Adrenal gland (tissue), 5 donors: ENCODE measurements around the gene SLC5A9.
"Not testable (repeated sequence)": the region's sequence is repeated elsewhere in the genome, so short reads cannot be mapped to it uniquely, and the experiment has no call there.

Experiments used
- POLR2A ChIP-seq, 2 donors: fragments of 450-650 bp; IDR thresholded peaks; one replicate each; pipeline ENCODE4 v1.6.1; 2017; ENCODE audit warnings: antibody characterized with exemption in 2 of 2, mild to moderate bottlenecking in 2 of 2, moderate library complexity in 1 of 2
- TF ChIP-seq, protein P1 (sequence below), 6 experiments: fragments of 450-650 bp in 4 of 6; fragments of 200-600 bp in 2 of 6; sonication (generic) in 1 of 6; IDR thresholded peaks; 1 replicate in 5 of 6; 2 replicates in 1 of 6; pipeline versions ENCODE4 v1.5.1 to v1.8.0; 2016 to 2021; ENCODE audit warnings: antibody characterized with exemption in 6 of 6, mild to moderate bottlenecking in 2 of 6, moderate library complexity in 1 of 6
- donor health status: DM: no; HTN: no; CAD: no.

DNA sequence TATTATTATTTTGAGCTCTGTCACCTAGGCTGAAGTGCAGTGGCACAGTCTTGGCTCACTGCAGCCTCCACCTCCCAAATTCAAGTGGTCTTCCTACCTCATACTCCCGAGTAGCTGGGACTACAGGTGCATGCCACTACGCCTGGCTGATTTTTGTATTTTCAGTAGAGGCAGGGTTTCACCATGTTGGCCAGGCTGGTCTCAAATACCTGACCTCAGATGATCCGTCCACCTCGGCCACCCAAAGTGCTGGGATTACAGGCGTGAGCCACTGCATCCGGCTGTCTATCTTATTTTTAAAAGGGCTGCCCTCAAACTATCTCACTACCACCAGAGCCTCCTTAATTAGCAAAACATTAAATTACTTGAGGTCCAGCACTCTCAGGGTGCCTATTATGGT lies 71.6 kb downstream of the SLC5A9 start:
- TF ChIP-seq, protein P1, sequence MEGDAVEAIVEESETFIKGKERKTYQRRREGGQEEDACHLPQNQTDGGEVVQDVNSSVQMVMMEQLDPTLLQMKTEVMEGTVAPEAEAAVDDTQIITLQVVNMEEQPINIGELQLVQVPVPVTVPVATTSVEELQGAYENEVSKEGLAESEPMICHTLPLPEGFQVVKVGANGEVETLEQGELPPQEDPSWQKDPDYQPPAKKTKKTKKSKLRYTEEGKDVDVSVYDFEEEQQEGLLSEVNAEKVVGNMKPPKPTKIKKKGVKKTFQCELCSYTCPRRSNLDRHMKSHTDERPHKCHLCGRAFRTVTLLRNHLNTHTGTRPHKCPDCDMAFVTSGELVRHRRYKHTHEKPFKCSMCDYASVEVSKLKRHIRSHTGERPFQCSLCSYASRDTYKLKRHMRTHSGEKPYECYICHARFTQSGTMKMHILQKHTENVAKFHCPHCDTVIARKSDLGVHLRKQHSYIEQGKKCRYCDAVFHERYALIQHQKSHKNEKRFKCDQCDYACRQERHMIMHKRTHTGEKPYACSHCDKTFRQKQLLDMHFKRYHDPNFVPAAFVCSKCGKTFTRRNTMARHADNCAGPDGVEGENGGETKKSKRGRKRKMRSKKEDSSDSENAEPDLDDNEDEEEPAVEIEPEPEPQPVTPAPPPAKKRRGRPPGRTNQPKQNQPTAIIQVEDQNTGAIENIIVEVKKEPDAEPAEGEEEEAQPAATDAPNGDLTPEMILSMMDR (IDR thresholded peaks at IDR 0.05) = not testable (repeated sequence)
- not testable (repeated sequence) for TF ChIP-seq POLR2A (IDR thresholded peaks at IDR 0.05)
